ENCODE data around the gene RBM3.

Gene RBM3

DNA sequence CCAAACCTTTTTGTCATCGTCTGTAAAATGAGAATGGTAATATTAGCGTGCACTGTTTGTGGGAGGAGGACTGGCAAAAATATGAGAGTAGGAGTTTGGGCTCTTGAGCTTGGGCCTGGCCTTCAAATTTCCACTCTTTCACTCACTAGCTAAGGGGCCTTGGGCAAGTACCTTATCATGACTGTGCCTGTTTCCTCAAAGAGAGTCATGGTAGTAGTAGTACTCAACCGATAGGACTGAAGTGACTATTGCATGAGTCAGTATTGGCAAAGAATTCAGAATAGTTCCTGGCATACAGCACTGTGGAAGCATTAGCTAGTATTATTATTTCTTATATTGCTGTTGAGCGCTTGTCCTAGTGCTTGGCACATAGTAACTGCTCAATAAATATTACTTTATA, 16.0 kb upstream of the RBM3 start:
- TF ChIP-seq, protein P1, sequence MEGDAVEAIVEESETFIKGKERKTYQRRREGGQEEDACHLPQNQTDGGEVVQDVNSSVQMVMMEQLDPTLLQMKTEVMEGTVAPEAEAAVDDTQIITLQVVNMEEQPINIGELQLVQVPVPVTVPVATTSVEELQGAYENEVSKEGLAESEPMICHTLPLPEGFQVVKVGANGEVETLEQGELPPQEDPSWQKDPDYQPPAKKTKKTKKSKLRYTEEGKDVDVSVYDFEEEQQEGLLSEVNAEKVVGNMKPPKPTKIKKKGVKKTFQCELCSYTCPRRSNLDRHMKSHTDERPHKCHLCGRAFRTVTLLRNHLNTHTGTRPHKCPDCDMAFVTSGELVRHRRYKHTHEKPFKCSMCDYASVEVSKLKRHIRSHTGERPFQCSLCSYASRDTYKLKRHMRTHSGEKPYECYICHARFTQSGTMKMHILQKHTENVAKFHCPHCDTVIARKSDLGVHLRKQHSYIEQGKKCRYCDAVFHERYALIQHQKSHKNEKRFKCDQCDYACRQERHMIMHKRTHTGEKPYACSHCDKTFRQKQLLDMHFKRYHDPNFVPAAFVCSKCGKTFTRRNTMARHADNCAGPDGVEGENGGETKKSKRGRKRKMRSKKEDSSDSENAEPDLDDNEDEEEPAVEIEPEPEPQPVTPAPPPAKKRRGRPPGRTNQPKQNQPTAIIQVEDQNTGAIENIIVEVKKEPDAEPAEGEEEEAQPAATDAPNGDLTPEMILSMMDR (IDR thresholded peaks at IDR 0.05; ENCODE audit: control insufficient read depth, insufficient read depth, low read depth, low read length, missing control alignments): no peak
- H3K4me3 ChIP-seq (ENCODE audit: control insufficient read depth, low read depth, low read length): no peak overlapping the region
- peak; percentile 45 for DNase-seq (ENCODE audit: low read depth)

GRCh38 chrX:48559636-48560035, 14.6 kb upstream of the RBM3 start:
- H3K4me3 ChIP-seq (ENCODE audit: control insufficient read depth, low read depth, low read length): no peak overlapping the region
- no peak for DNase-seq (ENCODE audit: low read depth)
- TF ChIP-seq, protein P1 (IDR thresholded peaks at IDR 0.05; ENCODE audit: control insufficient read depth, insufficient read depth, low read depth, low read length, missing control alignments): no peak

DNA sequence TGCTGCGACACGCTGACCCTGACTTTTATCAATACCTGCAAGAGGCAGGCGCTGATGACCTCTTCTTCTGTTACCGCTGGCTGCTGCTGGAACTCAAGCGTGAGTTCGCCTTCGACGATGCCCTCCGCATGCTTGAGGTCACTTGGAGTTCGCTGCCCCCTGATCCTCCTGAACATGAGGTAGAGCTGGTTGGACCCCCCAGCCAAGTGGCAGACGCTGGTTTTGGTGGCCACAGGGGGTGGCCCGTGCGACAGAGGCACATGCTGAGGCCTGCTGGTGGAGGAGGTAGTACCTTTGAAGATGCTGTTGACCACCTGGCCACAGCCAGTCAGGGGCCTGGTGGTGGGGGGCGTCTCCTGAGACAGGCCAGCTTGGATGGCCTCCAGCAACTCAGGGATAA, 14.2 kb upstream of the RBM3 start:
- TF ChIP-seq, protein P1 (IDR thresholded peaks at IDR 0.05; ENCODE audit: control insufficient read depth, insufficient read depth, low read depth, low read length, missing control alignments): no peak
- no peak for DNase-seq (ENCODE audit: low read depth)
- H3K4me3 ChIP-seq (ENCODE audit: control insufficient read depth, low read depth, low read length): no peak overlapping the region

DNA sequence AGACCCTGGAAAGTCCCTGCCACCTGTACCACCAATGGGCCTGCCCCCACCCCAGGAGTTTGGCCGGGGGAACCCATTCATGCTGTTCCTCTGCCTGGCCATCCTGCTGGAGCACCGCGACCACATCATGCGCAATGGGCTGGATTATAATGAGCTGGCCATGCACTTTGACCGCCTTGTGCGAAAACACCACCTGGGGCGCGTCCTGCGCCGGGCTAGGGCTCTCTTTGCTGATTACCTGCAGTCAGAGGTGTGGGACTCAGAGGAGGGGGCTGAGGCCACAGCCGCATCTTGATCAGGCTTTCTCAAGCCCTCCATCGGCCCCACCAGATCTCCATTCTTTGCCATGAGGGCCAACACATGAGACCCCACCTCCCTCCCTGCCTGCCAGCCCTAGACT, 13.6 kb upstream of the RBM3 start:
- DNase-seq (ENCODE audit: low read depth): no peak
- TF ChIP-seq, protein P1 (IDR thresholded peaks at IDR 0.05; ENCODE audit: control insufficient read depth, insufficient read depth, low read depth, low read length, missing control alignments): no peak
- no peak overlapping the region for H3K4me3 ChIP-seq (ENCODE audit: control insufficient read depth, low read depth, low read length)

GRCh38 chrX:48569958-48570357, 4.3 kb upstream of the RBM3 start:
- TF ChIP-seq, protein P1 (IDR thresholded peaks at IDR 0.05; ENCODE audit: control insufficient read depth, insufficient read depth, low read depth, low read length, missing control alignments): no peak
- no peak overlapping the region for H3K4me3 ChIP-seq (ENCODE audit: control insufficient read depth, low read depth, low read length)
- no peak for DNase-seq (ENCODE audit: low read depth)

DNA sequence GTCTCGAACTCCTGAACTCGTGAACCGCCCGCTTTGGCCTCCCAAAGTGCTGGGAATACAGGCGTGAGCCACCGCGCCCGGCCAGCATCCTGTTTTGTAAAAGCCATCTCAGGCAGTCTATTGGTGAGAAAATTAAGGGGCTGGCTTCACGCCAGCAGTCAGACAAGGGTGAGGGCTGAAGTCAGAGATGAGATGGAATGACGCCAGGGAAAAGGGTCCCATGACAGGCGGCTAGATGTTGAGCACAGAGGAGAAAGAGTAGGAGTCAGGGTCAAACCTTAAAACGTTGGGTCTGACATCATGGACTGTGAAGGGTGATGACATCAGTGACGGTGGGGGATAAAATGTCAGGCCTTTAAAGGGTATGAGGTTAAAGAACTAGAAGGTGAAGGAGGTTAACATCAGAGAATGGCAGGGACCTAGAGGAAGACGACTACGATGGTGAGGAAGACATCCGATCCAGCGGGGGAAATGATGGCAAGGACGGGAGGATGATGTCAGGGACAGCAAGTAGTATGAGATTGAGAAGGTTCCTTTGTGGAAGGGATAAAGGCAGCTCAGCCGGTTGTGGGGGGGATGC, 504 bp upstream of the RBM3 start:
- DNase-seq (ENCODE audit: low read depth): no peak
- H3K4me3 ChIP-seq (ENCODE audit: control insufficient read depth, low read depth, low read length): peak overlapping the region; percentile 76
- TF ChIP-seq, protein P1 (IDR thresholded peaks at IDR 0.05; ENCODE audit: control insufficient read depth, insufficient read depth, low read depth, low read length, missing control alignments): no peak

DNA sequence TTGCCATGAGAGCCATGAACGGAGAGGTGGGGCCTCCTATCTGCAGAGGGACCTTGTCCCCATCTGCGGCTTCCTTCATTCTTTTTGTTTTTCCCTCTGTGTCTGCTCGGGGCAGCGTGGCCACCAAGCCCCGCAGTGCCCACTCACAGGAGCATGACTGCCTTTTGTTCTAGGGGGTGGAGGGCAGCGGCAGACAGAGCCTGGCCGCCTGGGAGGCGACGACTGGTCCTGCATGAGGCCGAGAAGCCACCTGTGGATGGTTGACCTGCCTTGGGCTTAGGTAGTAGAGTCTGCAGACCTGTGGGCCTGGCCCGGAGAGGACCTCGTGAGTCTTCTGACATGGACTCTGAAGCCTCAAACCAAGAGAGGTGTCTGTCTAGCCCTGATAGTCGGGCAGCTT, 1.4 kb downstream of the RBM3 start:
- DNase-seq (ENCODE audit: low read depth): no peak
- H3K4me3 ChIP-seq (ENCODE audit: control insufficient read depth, low read depth, low read length): peak overlapping the region; percentile 76
- TF ChIP-seq, protein P1 (IDR thresholded peaks at IDR 0.05; ENCODE audit: control insufficient read depth, insufficient read depth, low read depth, low read length, missing control alignments): no peak
